OCI-LY7 (cell line): ENCODE measurements around the gene SEC61B.
A peak's percentile ranks its signal among the peaks of the same experiment; 100 is the strongest.

Source experiments
- EZH2phosphoT487 ChIP-seq: fragments of 200-600 bp; sonication (generic); IDR thresholded peaks from 2 replicates; pipeline ENCODE4 v1.6.1; 2018; ENCODE audit warnings: low read depth, borderline replicate concordance, mild to moderate bottlenecking, mixed run types, antibody characterized with exemption, low read length, moderate library complexity, mixed read lengths
- TF ChIP-seq, protein P1 (sequence below): fragments of 200-600 bp; sonication (generic); conservative IDR thresholded peaks from 2 replicates; pipeline ENCODE4 v1.5.1; 2014; ENCODE audit warnings: mild to moderate bottlenecking, antibody characterized with exemption, low read length, moderate library complexity, mixed read lengths

- TF ChIP-seq, protein P1, sequence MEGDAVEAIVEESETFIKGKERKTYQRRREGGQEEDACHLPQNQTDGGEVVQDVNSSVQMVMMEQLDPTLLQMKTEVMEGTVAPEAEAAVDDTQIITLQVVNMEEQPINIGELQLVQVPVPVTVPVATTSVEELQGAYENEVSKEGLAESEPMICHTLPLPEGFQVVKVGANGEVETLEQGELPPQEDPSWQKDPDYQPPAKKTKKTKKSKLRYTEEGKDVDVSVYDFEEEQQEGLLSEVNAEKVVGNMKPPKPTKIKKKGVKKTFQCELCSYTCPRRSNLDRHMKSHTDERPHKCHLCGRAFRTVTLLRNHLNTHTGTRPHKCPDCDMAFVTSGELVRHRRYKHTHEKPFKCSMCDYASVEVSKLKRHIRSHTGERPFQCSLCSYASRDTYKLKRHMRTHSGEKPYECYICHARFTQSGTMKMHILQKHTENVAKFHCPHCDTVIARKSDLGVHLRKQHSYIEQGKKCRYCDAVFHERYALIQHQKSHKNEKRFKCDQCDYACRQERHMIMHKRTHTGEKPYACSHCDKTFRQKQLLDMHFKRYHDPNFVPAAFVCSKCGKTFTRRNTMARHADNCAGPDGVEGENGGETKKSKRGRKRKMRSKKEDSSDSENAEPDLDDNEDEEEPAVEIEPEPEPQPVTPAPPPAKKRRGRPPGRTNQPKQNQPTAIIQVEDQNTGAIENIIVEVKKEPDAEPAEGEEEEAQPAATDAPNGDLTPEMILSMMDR, result peak; percentile 96
- no peak for TF ChIP-seq EZH2phosphoT487
Measured at GRCh38 chr9:99231711-99232110, 9.6 kb downstream of the SEC61B start.
